Sigmoid colon (tissue), 7 donors: ENCODE data around the gene SPAM1. TPM values are rescaled to one million over a fixed set of nuclear protein-coding genes. Genes with fewer than 3 reads are reported as not detected.
"Not testable (repeated sequence)": the region's sequence is repeated elsewhere in the genome, so short reads cannot be mapped to it uniquely, and the experiment has no call there.

ENCODE experiments used
- DNase-seq: peaks from one replicate; pipeline ENCODE4 v3.0.0-alpha.2; 2019
- H3K27ac ChIP-seq, 4 donors: fragments of 200-600 bp; sonication (generic); one replicate each; pipeline ENCODE4 v1.5.1; 2016 to 2019; ENCODE audit warnings: mild to moderate bottlenecking in 1 of 4
- H3K27me3 ChIP-seq, 3 donors: fragments of 200-600 bp; sonication (generic); one replicate each; pipeline ENCODE4 v1.5.1; 2019; ENCODE audit warnings: mild to moderate bottlenecking in 1 of 3
- H3K36me3 ChIP-seq, 4 donors: fragments of 200-600 bp; sonication (generic); one replicate each; pipeline ENCODE4 v1.5.1; 2016 to 2019
- H3K4me1 ChIP-seq, 4 donors: fragments of 200-600 bp; sonication (generic); one replicate each; pipeline ENCODE4 v1.5.1; 2017 to 2019
- H3K4me3 ChIP-seq, 4 donors: fragments of 200-600 bp; sonication (generic); one replicate each; pipeline ENCODE4 v1.5.1; 2017 to 2019; ENCODE audit warnings: mild to moderate bottlenecking in 2 of 4, moderate library complexity in 1 of 4
- H3K9me3 ChIP-seq, 4 donors: fragments of 200-600 bp in 3 of 4; sonication (generic) in 3 of 4; one replicate each; pipeline versions ENCODE4 v1.5.1 to v1.6.1; 2013 to 2019
- EP300 ChIP-seq, 4 donors: sonication (generic); formaldehyde crosslinking; IDR thresholded peaks; one replicate each; pipeline ENCODE4 v1.6.1; 2017; ENCODE audit warnings: antibody characterized with exemption in 4 of 4
- POLR2A ChIP-seq, 2 donors: fragments of 450-650 bp; IDR thresholded peaks; one replicate each; pipeline ENCODE4 v1.6.1; 2016; ENCODE audit warnings: antibody characterized with exemption in 2 of 2, mild to moderate bottlenecking in 2 of 2, moderate library complexity in 2 of 2
- POLR2AphosphoS5 ChIP-seq, 4 donors: sonication (generic); formaldehyde crosslinking; IDR thresholded peaks; one replicate each; pipeline ENCODE4 v1.6.1; 2017; ENCODE audit warnings: antibody characterized with exemption in 4 of 4
- WGBS, 2 donors: extraction: QIAGEN DNeasy Blood & Tissue Kit; methylation state at CpG; one replicate each; pipeline ENCODE4 v1.1.7; 2013; 5-methylcytosine and 5-hydroxymethylcytosine counted together
- intact Hi-C: fragments of 100-400 bp; cut with DNase I; formaldehyde crosslinking; loops from one replicate; pipeline ENCODE4 v1.15.1; 2023
- polyA plus RNA-seq, 3 donors: library from polyadenylated mRNA; stranded (reverse); fragments of 200-250 nt; gene quantifications; one replicate each; pipeline ENCODE4 v1.2.3, GENCODE V29; 2013
- total RNA-seq, 4 donors: library from RNA; depleted of rRNA; stranded (reverse); fragments of >200 nt; gene quantifications; one replicate each; pipeline ENCODE4 v1.1.0, GENCODE V29; 2016
- TF ChIP-seq, protein P1 (sequence below), 4 experiments: fragments of 450-650 bp in 3 of 4; fragments of 200-600 bp in 1 of 4; IDR thresholded peaks; one replicate each; pipeline ENCODE4 v1.5.1; 2016 to 2019; ENCODE audit warnings: antibody characterized with exemption in 4 of 4, mild to moderate bottlenecking in 3 of 4, moderate library complexity in 2 of 4
- donor health status: healthy with polysubstance abuse.
- donor health status: Bipolar disorder and iron deficiency.
- donor health status: healthy.

The SPAM1 gene
- total and polyA plus RNA-seq, 7 donors = not detected

GRCh38 chr7:123883154-123883553, 41.9 kb upstream of the SPAM1 start:
- H3K9me3 ChIP-seq = no peaks in the 10 kb centered on the region
- H3K27me3 ChIP-seq = no peaks in the 10 kb centered on the region
- no peak for DNase-seq
- H3K4me1 ChIP-seq = no peaks in the 10 kb centered on the region
- no peak overlapping the region for H3K4me3 ChIP-seq
- no peak overlapping the region for H3K27ac ChIP-seq
- TF ChIP-seq POLR2A (IDR thresholded peaks at IDR 0.05) (no peak), POLR2AphosphoS5 (IDR thresholded peaks at IDR 0.05) (no peak), EP300 (IDR thresholded peaks at IDR 0.05) (no peak)
- TF ChIP-seq, protein P1, sequence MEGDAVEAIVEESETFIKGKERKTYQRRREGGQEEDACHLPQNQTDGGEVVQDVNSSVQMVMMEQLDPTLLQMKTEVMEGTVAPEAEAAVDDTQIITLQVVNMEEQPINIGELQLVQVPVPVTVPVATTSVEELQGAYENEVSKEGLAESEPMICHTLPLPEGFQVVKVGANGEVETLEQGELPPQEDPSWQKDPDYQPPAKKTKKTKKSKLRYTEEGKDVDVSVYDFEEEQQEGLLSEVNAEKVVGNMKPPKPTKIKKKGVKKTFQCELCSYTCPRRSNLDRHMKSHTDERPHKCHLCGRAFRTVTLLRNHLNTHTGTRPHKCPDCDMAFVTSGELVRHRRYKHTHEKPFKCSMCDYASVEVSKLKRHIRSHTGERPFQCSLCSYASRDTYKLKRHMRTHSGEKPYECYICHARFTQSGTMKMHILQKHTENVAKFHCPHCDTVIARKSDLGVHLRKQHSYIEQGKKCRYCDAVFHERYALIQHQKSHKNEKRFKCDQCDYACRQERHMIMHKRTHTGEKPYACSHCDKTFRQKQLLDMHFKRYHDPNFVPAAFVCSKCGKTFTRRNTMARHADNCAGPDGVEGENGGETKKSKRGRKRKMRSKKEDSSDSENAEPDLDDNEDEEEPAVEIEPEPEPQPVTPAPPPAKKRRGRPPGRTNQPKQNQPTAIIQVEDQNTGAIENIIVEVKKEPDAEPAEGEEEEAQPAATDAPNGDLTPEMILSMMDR (IDR thresholded peaks at IDR 0.05) = no peak
- intact Hi-C loops = no loop called here
- no peaks in the 10 kb centered on the region for H3K36me3 ChIP-seq

DNA sequence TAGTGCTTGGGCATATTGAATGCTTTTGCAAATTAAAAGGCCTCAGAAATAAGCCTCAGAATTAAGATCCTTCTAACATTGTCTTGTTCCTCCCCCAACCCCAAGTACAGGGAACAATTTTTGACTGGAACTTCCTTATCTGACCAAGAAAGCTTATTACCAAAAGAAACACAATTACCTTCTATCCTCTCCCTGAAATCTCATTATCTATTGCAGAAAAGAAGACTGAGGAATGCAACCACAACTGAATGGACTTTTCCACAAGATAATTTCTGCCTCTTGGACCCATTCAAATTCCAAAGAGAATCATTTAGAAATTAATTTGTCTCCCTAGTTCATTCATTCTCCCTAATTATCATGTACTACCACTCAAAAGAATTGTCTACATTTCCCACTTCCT, 36.8 kb upstream of the SPAM1 start:
- Histone ChIP-seq H3K27me3 (no peaks in the 10 kb centered on the region), H3K27ac (no peak overlapping the region), H3K9me3 (peaks cover 0 to 5% (median 0%) of the 10 kb centered on the region in 4 donors), H3K36me3 (no peaks in the 10 kb centered on the region), H3K4me1 (no peaks in the 10 kb centered on the region), H3K4me3 (no peak overlapping the region)
- no peak for DNase-seq
- intact Hi-C loops = no loop called here
- TF ChIP-seq POLR2AphosphoS5 (IDR thresholded peaks at IDR 0.05) = no peak
- TF ChIP-seq, protein P1 (IDR thresholded peaks at IDR 0.05) = no peak
- no peak for TF ChIP-seq POLR2A (IDR thresholded peaks at IDR 0.05)
- no peak for TF ChIP-seq EP300 (IDR thresholded peaks at IDR 0.05)

DNA sequence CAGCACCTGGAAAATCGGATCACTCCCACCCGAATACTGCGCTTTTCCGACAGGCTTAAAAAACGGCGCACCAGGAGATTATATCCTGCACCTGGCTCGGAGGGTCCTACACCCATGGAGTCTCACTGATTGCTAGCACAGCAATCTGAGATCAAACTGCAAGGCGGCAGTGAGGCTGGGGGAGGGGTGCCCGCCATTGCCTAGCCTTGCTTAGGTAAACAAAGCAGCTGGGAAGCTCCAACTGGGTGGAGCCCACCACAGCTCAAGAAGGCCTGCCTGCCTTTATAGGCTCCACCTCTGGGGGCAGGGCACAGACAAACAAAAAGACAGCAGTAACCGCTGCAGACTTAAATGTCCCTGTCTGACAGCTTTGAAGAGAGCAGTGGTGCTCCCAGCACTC, 30.3 kb upstream of the SPAM1 start:
- H3K27me3 ChIP-seq, H3K9me3 ChIP-seq, H3K36me3 ChIP-seq, intact Hi-C loops, H3K4me1 ChIP-seq, H3K27ac ChIP-seq, DNase-seq, H3K4me3 ChIP-seq: not testable (repeated sequence)
- 93% methylated on average over 10 of the region's 10 CpGs for WGBS, 2 donors

- WGBS, 2 donors = 18 to 69% methylated on average over 1 of the region's 1 CpG
- no peak for DNase-seq
- Histone ChIP-seq H3K27me3 (no peaks in the 10 kb centered on the region), H3K27ac (no peak overlapping the region), H3K9me3 (no peaks in the 10 kb centered on the region), H3K4me1 (no peaks in the 10 kb centered on the region), H3K36me3 (no peaks in the 10 kb centered on the region), H3K4me3 (no peak overlapping the region)
- TF ChIP-seq POLR2A (IDR thresholded peaks at IDR 0.05) (no peak), POLR2AphosphoS5 (IDR thresholded peaks at IDR 0.05) (no peak), EP300 (IDR thresholded peaks at IDR 0.05) (no peak)
- TF ChIP-seq, protein P1 (IDR thresholded peaks at IDR 0.05) = no peak
- intact Hi-C loops = no loop called here
Measured at GRCh38 chr7:123901101-123901500, 23.9 kb upstream of the SPAM1 start.

DNA sequence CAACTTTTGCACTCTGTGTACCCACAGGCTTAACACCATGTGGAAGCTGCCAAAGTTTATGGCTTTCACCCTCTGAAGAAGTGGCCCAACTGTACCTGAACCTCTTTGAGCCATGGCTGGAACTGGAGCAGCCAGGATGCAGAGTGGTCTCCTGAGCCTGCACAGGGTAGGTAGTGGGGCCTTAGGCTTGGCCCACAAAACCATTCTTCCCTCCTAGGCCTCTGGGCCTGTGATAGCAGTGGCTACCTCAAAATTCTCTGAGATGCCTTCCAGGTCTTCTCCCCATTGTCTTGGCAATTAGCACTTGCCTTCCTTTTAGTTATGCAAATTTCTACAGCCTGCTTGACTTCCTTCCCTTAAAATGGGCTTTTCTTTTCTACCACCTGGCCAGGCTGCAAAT, 19.3 kb upstream of the SPAM1 start:
- DNase-seq = no peak
- TF ChIP-seq EP300 (IDR thresholded peaks at IDR 0.05) (no peak), POLR2AphosphoS5 (IDR thresholded peaks at IDR 0.05) (no peak), POLR2A (IDR thresholded peaks at IDR 0.05) (no peak)
- TF ChIP-seq, protein P1 (IDR thresholded peaks at IDR 0.05) = no peak
- no peaks in the 10 kb centered on the region for H3K9me3 ChIP-seq
- H3K36me3 ChIP-seq = no peaks in the 10 kb centered on the region
- H3K4me1 ChIP-seq = no peaks in the 10 kb centered on the region
- no peaks in the 10 kb centered on the region for H3K27me3 ChIP-seq
- H3K4me3 ChIP-seq = no peak overlapping the region
- H3K27ac ChIP-seq = no peak overlapping the region
- intact Hi-C loops = no loop called here
